ENCODE results near the gene TMEM126A.
A peak's percentile ranks its signal among the peaks of the same experiment; 100 is the strongest.
"Not testable (repeated sequence)": the region's sequence is repeated elsewhere in the genome, so short reads cannot be mapped to it uniquely, and the experiment has no call there.

TMEM126A gene

GRCh38 chr11:85658180-85658579, 10.4 kb downstream of the TMEM126A start:
- DNase-seq (ENCODE audit: low read depth): no peak

DNA sequence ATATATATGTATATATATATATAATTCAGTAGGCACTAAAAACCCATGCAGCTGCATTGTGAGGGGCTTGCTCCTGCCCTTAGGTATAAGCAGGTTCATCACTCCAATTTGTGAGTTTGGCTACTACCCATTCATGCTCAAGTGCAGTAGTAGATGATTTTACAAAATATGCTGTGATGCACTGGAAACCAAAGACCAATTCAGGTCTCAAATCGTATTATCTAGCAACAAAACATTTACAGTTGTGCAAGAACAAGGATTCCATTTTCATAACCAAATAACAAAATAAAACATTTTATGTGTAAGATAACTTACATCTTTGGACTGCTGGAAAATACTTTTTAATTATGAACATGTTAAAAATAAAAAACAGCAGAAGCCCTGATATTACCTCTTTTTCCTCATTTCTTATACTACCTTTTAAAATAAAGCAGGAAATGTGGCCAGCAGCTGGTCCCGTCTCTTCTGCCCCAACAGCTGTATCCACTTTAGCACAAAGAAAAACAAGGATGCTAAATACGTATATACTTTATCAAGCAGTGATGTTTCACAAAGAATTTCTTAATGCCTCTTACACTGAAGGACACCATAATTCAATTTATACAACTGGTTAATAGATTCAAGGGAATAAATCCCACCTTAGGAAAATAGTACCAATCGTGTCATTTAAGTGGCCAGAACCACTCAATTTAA, 14.4 kb downstream of the TMEM126A start:
- no peak for DNase-seq (ENCODE audit: low read depth)

GRCh38 chr11:85663080-85663752, 15.4 kb downstream of the TMEM126A start:
- DNase-seq (ENCODE audit: low read depth): no peak

GRCh38 chr11:85663753-85664614, 16.2 kb downstream of the TMEM126A start:
- DNase-seq (ENCODE audit: low read depth): peak; percentile 79

DNA sequence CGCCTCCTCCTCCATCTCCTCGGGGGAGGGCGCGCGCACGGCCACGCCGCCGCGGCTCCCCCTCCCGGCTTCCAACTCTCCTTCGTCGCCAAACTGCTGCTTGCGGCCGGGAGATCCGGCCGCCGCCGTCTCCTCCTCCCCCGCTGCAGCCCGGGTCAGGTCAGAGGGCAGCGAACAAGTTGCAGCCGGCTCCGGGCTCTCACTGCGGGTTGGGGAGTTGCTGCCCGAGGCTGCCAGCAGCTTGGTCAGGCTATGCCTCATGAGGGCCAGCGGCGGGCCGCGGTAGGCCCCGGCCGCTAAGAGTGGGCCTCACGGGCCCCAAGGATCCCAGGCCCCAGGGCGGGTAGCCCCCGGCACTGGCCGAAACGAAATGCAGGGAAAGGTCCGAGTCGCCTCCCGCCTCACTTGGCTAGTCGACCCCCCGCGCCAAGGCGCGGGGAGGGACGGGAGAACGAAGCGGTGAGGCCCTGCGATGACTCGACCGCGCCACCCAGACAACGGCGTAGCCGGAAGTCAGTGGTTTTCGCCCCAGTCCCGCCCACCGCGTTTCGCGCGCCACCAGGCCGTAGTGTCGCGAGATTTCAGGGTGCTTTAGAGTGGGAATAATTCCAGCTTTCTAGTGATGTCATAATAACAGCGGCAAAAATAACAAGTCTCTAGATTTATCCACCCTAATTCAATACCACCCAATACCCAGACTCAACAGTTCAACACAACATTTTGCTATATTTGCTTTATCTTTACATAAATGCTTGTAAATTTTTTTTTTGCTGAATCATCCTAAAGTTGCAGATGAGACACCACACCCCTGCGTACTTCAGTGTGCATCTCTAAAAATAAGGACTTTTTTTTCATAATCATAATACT, 17.1 kb downstream of the TMEM126A start, which contains the start of gene CREBZF:
Gene CREBZF (minus strand): TSS at position 515 of the 867 bp plus-strand sequence. CDS start 254 bp downstream, at position 261.
- peak; percentile 95 for DNase-seq (ENCODE audit: low read depth)

DNA sequence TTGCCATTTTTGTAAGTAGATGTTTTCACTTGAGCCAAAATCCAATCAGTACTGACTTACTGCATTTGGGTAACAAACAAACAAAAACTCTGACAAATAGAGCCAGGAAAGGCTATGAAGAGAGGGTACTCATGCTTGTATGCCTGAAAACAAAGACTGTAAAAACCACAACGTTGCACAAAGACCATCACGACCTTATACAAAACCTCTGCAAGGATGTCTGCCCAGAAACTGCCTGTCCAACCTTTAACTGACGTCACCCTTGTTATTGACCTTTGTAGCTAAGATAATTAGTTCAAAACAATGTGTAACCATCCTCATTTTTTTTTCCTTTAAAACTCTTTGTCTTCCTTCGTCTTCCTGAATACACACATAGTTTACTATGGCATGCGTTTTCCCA, 18.0 kb downstream of the TMEM126A start:
- DNase-seq (ENCODE audit: low read depth): no peak

DNA sequence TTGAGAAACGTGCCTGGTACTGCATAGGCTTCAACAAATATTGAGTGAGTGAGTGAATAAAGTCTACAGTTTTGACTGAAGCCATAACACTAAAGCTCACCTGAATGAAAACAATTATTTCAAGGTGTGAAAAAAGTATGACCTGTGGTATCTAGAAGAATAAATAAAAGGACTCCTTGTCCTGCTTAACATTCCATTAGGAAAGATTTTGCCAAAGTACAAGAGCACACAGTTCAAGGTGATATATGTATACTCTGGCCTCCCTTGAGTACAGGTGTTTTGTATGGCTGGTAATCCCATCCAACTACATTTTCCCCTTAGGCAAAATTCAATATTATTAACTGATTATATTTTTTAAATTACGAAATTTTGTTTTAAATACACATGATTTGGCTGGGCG, 18.9 kb downstream of the TMEM126A start:
- no peak for DNase-seq (ENCODE audit: low read depth)

DNA sequence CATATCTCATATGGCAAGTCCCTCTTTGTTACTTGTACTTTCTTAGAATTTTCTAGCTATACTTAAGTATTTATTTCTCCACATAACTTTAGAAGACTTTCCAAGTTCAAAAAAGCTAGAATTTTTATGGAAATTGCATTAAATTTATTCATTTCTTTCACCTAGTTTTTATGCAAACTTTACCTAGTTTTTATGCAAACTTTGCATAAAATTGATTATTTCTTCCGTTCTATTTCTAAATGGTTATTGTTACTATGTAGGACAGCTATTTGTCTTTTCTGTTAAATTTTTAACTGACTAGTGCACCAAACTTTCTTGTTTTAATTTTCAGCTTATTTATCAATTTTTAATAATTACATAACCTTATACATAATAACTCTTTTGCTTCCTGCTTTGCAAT, 20.4 kb downstream of the TMEM126A start:
- DNase-seq (ENCODE audit: low read depth): no peak

DNA sequence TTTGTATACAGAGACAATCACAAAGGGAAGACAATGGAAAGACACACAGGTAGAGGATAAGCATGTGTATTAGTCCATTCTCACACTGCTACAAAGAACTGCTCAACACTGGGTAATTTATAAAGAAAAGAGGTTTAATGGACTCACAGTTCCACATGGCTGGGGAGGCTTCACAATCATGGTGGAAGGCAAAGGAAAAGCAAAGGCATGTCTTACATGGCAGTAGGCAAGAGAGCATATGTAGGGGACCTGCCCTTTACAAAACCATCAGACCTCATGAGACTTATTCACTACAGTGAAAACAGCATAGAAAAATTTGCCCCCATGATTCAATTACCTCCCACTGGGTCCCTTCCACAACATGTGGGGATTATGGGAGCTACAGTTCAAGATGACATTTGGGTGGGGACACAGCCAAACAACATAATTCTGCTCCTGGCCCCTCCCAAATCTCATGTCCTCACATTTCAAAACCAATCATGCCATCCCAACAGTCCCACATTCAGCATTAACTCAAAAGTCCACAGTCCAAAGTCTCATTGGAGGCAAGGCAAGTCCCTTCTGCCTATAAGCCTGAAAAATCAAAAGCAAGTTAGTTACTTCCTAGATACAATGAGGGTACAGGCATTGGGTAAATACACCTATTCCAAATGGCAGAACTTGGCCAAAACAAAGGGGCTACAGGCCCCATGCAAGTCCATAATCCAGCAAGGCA, 23.3 kb downstream of the TMEM126A start:
- not testable (repeated sequence) for DNase-seq (ENCODE audit: low read depth)

DNA sequence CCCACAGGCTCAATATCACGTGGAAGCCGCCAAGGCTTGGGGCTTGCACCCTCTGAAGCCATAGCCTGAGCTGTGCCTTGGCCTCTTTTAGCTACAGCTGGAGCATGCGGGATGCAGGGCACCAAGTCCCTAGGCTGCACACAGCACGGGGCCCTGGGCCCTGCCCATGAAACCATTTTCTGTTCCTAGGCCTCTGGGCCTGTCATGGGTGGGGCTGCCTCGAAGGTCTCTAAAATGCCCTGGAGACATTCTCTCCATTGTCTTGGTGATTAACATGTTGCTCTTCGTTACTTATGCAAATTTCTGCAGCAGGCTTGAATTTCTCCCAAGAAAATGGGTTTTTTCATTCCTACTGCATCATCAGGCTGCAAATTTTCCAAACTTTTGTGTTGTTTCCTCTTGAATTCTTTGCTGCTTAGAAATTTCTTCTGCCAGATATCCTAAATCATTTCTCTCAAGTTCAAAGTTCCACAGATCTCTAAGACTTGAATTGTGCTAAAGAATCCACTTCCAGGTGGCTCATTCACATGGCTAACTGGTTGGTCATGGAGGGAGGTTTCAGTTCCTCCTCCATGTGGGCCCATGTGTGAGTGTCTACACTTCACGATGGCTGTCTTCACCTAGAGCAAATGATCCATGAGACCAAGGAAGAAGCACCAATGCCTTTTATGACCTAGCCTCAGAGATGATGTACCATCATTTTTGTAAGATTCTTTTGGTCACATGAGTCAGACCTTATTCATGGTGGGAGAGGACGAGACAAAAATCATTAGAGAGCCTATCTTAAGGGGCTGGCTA, 24.5 kb downstream of the TMEM126A start:
- no peak for DNase-seq (ENCODE audit: low read depth)

DNA sequence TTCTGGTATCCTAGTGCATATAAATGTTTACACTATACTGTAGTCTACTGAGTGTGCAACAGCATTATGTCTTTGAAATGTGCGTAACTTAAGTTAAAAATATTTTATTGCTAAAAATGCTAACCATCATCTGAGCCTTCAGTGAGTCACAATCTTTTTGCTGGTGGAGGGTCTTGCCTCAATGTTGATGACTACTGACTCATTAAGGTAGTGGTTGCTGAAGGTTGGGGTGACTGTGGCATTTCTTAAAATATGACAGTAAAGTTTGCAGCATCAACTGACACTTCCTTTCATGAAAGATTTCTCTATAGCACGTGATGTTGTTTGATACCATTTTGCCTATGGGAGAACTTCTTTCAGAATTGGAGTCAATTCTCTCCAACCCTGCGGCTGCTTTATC, 25.6 kb downstream of the TMEM126A start:
- no peak for DNase-seq (ENCODE audit: low read depth)

DNA sequence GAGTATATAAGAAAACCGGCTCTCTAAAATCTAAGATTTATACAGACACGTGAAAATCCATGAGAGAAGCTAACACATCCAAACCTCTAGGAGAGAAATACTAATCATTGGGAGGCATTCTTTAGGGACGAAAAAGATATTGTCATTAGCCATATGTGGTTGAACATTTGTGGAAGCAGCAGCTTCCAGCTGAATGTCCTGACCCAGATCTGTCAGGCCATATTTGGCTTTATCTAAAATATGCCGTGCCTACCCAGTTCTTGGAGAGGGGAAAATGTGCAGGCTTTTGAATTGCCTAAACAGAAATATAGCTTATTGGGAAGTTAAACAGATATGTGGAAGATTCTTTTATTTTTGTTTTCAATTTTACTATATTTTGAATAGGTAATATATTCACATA, 31.8 kb downstream of the TMEM126A start:
- no peak for DNase-seq (ENCODE audit: low read depth)

DNA sequence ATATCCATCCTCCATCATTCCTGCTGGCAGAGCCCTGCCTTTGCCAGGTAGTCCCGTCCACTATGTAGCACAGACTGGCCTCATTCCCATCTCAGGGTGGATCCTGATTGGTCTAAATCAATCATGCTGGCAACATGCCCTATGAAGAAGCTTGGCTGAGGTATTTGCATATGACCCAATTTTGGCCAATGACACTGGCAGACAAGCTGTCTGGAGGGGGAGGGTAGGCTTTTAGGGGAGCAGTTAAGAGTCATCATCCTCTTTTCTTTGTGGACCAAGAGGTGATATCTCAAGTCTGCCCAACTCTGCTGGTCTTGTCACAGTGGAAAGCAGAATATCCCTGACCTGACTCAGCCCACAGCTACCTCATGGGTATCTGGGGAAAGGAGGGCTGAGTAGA, 33.1 kb downstream of the TMEM126A start:
- DNase-seq (ENCODE audit: low read depth): no peak

DNA sequence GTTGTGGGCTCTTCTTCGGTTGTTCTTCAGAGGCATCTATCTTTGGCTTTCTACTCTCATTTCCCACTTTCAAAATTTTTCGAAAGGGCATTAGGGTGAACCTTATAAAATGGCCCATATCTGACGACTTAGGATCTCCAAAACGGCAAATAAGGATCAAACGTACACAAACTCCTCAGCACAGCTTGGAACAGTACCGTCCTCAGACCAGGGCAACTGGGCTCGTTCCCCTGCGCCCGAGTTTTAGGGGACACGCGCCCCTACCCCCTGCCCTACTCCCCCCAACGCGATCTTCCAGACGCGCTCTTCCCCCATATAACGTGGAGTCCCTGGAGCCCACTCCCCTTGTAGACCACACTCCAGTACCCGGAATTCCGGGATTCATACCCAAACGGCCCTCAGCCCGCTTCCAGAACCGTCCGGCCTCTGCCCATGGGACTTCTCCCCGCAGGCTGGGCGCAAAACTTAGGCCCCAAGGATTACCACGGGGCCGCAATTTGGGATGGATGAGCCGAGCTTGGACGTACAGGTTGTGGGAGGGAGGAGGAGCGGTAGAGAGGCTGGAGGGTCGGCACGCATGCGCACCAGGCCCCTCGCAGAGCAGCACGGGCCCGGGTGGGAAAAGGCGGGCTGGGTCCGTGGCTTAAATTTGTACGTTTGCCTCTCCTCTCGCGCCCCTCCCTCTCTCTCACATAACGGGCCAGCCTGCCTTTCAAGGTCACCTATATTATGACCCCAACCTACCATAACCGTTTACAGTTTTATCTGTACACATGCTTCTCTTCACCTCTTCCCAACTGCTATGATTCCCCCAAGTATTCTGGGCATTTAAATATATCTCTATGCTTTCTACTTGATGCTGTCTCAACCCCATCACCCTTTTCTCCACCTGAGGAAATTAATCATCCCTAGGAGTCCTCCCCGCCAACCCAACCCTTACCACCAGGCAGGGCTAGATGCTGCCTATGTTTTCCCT, 34.9 kb downstream of the TMEM126A start:
- peak; percentile 60 for DNase-seq (ENCODE audit: low read depth)

- DNase-seq (ENCODE audit: low read depth): no peak
These were observed 37.5 kb downstream of the TMEM126A start for GRCh38 chr11:85685125-85685819.

DNA sequence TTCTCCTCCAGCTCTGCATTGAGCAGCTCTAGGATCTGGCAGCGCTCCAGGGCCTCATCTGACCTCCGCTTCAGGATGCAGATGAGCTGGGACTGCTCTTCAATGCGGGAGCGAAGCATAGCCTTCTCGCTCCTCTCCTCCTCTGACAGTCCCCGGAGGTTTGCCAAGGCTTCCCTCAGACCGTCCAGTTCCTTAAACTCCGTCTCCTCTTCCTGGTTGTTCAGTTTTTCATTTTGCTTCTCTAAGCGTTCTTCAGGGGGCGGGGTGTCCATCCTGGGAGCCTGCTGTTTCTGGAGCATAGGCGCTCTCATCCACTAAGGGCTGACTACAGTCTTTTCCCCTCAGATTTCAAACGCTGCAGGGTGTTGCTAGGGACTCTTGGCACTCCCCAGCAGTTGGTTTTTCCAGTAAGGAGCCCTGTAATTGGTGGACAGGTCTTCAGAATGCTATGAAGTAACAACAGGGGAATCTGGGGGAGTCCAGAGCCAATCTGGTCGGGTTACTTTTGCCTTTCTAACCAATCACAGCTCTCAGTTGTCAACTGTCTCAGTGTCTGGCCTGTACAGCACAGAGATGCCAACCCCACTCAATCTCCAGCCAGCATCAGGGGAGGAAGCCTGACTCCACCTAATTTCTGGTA, 38.2 kb downstream of the TMEM126A start, which contains the start of gene CCDC89:
Gene CCDC89 (minus strand): TSS at position 376 of the 640 bp plus-strand sequence. CDS start 65 bp downstream, at position 311.
- no peak for DNase-seq (ENCODE audit: low read depth)

DNA sequence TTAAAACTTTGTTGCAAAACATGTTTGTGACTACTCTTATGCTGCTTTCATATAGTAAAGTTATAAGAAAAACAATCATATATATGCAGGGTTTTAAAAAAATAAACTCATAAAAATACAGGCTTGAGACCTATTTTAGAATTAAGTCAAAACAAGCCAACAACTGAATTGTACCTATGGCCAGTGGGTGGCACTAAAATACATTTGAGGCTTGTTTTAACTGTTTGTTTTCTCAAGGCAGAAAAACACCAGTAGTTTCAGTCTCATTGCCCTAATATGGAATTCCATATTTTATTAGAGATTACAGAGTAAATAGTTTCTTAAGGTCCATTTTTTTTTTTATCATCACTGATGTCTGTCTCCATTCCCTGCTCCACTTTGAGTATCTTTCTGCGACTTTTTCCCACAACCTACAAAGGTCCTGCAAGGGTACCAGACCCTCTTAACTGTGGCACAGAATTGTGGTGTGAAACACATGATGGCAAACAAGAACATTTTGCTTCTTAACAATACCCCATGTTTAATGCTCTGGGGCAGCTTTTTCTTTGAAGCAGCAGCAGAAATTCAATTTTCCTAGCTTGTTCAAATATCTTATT, 46.7 kb downstream of the TMEM126A start:
- no peak for DNase-seq (ENCODE audit: low read depth)

All from activated T-cell treated with anti-CD3 and anti-CD28 coated beads for 24 hours (primary cell).